Smooth muscle cell (in vitro differentiated cells): ENCODE results near the gene SLC6A3. TPM values are rescaled to one million over a fixed set of nuclear protein-coding genes. Genes with fewer than 3 reads are reported as not detected.

Experiments
- DNase-seq: peaks from one replicate; lab custom pipeline; 2025; ENCODE audit not compliant: unreplicated experiment; lab: John Stamatoyannopoulos, UW
- H2AFZ ChIP-seq: fragments of 200-600 bp; sonication (generic); 2 replicates; pipeline ENCODE4 v1.6.0; 2016; ENCODE audit warnings: antibody characterized with exemption, low read depth, mild to moderate bottlenecking
- H3F3A ChIP-seq: fragments of 200-600 bp; sonication (generic); 2 replicates; pipeline ENCODE4 v1.6.0; 2017; ENCODE audit warnings: antibody characterized with exemption, low read depth
- H3K27ac ChIP-seq: fragments of 200-600 bp; sonication (generic); 2 replicates; pipeline ENCODE4 v1.5.1; 2016; ENCODE audit warnings: low read depth, mild to moderate bottlenecking
- H3K27me3 ChIP-seq: fragments of 200-600 bp; sonication (generic); 2 replicates; pipeline ENCODE4 v1.6.1; 2016; ENCODE audit warnings: low read depth, mild to moderate bottlenecking
- H3K36me3 ChIP-seq: fragments of 200-600 bp; sonication (generic); 2 replicates; pipeline ENCODE4 v1.5.1; 2016; ENCODE audit warnings: low read depth
- H3K4me1 ChIP-seq: fragments of 200-600 bp; sonication (generic); 2 replicates; pipeline ENCODE4 v1.5.1; 2016; ENCODE audit warnings: low read depth
- H3K4me2 ChIP-seq: fragments of 200-600 bp; sonication (generic); 2 replicates; pipeline ENCODE4 v1.6.0; 2016; ENCODE audit warnings: mild to moderate bottlenecking
- H3K4me3 ChIP-seq: fragments of 200-600 bp; sonication (generic); 2 replicates; pipeline ENCODE4 v1.5.1; 2016; ENCODE audit warnings: mild to moderate bottlenecking
- H3K79me2 ChIP-seq: fragments of 200-600 bp; sonication (generic); 2 replicates; pipeline ENCODE4 v1.6.0; 2016; ENCODE audit warnings: low read depth, mild to moderate bottlenecking
- H3K9ac ChIP-seq: fragments of 200-600 bp; sonication (generic); 2 replicates; pipeline ENCODE4 v1.6.0; 2016; ENCODE audit warnings: low read depth
- H3K9me3 ChIP-seq: fragments of 200-600 bp; sonication (generic); replicated peaks from 2 replicates; pipeline ENCODE4 v1.5.1; 2016; ENCODE audit warnings: low read depth
- H4K20me1 ChIP-seq: fragments of 200-600 bp; sonication (generic); 2 replicates; pipeline ENCODE4 v1.6.0; 2016; ENCODE audit warnings: low read depth
- CTCF ChIP-seq: fragments of 200-600 bp; sonication (generic); IDR thresholded peaks from 2 replicates; pipeline ENCODE4 v1.5.1; 2017; ENCODE audit warnings: borderline replicate concordance, mild to moderate bottlenecking, antibody characterized with exemption; ENCODE audit not compliant: insufficient read depth, poor library complexity, severe bottlenecking
- WGBS: methylation state at CpG from one replicate; pipeline ENCODE4 v1.1.7; 2016; ENCODE audit warnings: low lambda C conversion rate; 5-methylcytosine and 5-hydroxymethylcytosine counted together
- polyA plus RNA-seq: library from polyadenylated mRNA; unstranded; fragments of >200 nt; fragmentation: Nextera tagmentation; extraction: Ambion mirVana; gene quantifications from 2 replicates; pipeline ENCODE4 v1.2.1, GENCODE V29; 2016
- total RNA-seq: library from RNA; depleted of rRNA; stranded (reverse); fragments of >200 nt; gene quantifications from 2 replicates; pipeline ENCODE4 v1.2.3, GENCODE V29; 2014

Gene SLC6A3
- total and polyA plus RNA-seq, 2 experiments from 2014 or later = not detected

- Histone ChIP-seq H3K4me2 (peak overlapping the region; percentile 91), H3K4me1 (peaks cover 4% of the 10 kb centered on the region), H3K27me3 (peaks cover 54% of the 10 kb centered on the region), H3K9me3 (no peaks in the 10 kb centered on the region), H3K9ac (no peak overlapping the region), H3F3A (no peaks in the 10 kb centered on the region), H4K20me1 (no peaks in the 10 kb centered on the region), H3K79me2 (no peaks in the 10 kb centered on the region), H3K4me3 (peak overlapping the region; percentile 56), H3K36me3 (no peaks in the 10 kb centered on the region), H3K27ac (no peak overlapping the region), H2AFZ (peak overlapping the region; percentile 67)
- DNase-seq = no peak
- no peak for TF ChIP-seq CTCF
- WGBS = 6% methylated on average over 36 of the region's 36 CpGs
Measured at GRCh38 chr5:1386274-1386717, 58.9 kb downstream of the SLC6A3 start.

GRCh38 chr5:1385395-1386273 lies 59.6 kb downstream of the SLC6A3 start:
- Histone ChIP-seq H3K4me3 (peak overlapping the region; percentile 56), H3K4me2 (peak overlapping the region; percentile 91), H3K36me3 (no peaks in the 10 kb centered on the region), H3K9me3 (no peaks in the 10 kb centered on the region), H3K27me3 (peaks cover 56% of the 10 kb centered on the region), H4K20me1 (no peaks in the 10 kb centered on the region), H3K79me2 (no peaks in the 10 kb centered on the region), H3F3A (no peaks in the 10 kb centered on the region), H3K9ac (no peak overlapping the region), H3K27ac (no peak overlapping the region), H2AFZ (peak overlapping the region; percentile 67), H3K4me1 (peaks cover 4% of the 10 kb centered on the region)
- WGBS = 17% methylated on average over 46 of the region's 48 CpGs
- DNase-seq = peak; percentile 11
- TF ChIP-seq CTCF = no peak

GRCh38 chr5:1384521-1384920 lies 60.7 kb downstream of the SLC6A3 start:
- DNase-seq = no peak
- Histone ChIP-seq H3K9me3 (no peaks in the 10 kb centered on the region), H3K27ac (no peak overlapping the region), H3K9ac (no peak overlapping the region), H2AFZ (no peak overlapping the region), H4K20me1 (no peaks in the 10 kb centered on the region), H3K36me3 (no peaks in the 10 kb centered on the region), H3K4me3 (no peak overlapping the region), H3K79me2 (no peaks in the 10 kb centered on the region), H3K27me3 (peaks cover 62% of the 10 kb centered on the region), H3F3A (no peaks in the 10 kb centered on the region), H3K4me1 (peaks cover 4% of the 10 kb centered on the region), H3K4me2 (no peak overlapping the region)
- 82% methylated on average over 10 of the region's 10 CpGs for WGBS
- no peak for TF ChIP-seq CTCF
